NCI-H82 (cell line): ENCODE measurements around the gene PXMP2.

ENCODE experiments used
- DNase-seq: peaks from one replicate; lab custom pipeline; 2025; lab: John Stamatoyannopoulos, UW

The PXMP2 gene

DNA sequence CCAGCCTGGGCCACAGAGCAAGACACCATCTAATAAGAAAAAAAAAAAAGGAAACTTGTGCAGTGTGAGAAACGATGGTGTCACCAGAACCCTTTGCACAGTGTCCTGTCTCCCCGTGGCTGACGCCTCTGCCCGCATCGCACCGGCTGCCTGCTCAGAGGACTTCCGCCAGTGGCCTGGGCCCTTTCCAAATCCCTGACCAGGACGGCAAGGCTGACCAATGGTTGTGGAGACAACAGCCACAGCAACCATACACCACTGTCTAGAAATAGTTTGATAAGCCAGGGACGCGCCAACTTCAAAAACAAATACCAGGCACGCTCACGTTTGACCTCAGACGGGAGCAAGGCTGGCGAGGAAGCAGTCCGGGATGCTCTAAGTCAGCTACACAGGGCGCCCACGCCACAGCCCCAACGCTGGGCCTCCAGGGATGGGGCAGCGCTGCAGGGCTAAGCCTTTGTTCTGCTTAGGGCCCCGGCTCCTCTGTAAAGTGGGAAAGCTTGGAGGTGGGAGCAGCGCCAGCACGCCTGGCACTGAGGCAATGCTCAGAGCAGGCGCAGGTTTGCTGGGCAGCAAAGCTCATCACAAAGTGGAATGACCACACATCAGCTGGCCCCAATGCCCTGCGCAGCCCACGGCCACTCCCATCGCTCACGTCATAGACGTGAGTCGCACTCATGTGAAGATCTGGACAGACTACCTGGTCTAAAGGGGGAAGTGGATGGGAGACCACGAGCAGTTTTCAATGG lies 35.8 kb downstream of the PXMP2 start:
- no peak for DNase-seq

DNA sequence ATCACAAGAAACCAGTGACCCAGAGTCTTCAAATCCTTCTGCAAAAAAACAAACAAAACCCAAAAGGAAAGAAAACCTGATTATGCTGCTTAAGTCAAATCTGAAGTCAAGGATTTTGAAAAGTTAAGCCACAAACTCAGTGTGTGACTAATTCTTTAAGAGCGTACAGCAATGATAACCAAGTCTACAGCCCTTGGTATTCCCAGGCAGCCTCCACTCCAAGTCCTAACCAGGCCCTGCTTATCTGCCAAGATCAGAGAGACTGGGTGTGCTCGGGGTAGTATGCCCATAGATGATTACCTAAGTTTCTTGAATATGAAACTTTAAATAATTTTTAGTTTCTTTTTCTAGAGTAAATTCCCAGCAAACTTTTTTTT lies 36.4 kb downstream of the PXMP2 start:
- DNase-seq: no peak

- peak; percentile 92 for DNase-seq
These were observed 37.3 kb downstream of the PXMP2 start for GRCh38 chr12:132724506-132725241.

DNA sequence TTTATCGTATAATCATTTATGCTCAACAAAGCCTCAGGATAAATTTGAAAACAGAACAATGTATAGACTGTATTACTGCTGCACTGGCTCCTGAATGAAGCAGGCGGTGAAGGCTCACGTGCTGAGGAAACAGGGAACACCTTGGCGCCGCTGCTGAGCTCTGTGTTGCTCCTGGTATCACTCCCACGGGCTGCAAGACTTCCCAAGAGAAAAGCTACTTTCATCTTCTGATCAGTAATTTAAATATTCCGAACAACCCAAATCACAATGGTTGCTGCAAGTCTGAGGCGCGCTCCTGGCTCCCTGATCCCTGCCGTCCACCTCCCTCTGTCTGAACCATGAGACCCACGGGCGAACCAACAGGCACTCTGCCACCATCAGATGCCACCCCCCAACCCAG lies 39.0 kb downstream of the PXMP2 start:
- DNase-seq: no peak

- no peak for DNase-seq
These were observed 39.9 kb downstream of the PXMP2 start for GRCh38 chr12:132727091-132727794.

DNA sequence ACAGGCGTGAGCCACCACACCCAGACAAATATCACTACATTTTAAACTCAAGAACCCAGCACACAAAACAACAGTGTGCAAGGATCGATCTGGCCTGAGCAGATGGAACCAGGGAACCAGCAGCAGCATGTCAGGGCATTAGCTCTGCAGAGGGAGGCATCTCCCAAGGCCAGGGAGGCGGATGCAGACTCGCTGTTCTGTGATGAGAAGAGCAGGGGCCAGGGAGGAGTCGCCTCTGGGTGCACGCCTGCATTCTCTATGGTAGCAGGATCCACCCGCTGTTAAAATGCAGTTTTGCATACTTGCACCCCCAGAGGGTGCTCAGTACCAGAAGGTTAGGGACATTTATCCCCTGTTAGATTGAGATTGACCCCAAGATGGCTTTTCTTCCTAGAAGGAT lies 41.1 kb downstream of the PXMP2 start:
- no peak for DNase-seq

GRCh38 chr12:132729541-132730320 lies 42.3 kb downstream of the PXMP2 start:
- DNase-seq: peak; percentile 47

GRCh38 chr12:132730353-132730752 lies 43.0 kb downstream of the PXMP2 start:
- no peak for DNase-seq

DNA sequence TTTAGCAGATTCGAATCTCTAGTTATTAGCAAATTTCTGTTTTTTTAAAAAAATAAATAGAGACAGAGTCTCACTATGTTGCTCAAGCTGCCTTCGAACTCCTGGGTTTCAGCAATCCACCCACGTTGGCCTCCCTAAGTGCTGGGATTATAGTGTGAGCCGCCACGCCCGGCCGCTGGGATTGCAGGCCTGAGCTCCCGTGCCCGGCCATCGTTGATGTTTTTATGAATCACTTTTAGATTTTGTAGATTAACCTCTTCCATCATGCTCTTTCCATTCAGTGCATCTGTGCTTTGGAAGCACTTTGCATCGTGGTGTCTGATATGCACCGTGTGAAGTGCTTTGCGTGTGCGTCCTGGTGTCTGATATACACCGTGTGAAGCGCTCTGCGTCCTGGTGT lies 44.2 kb downstream of the PXMP2 start:
- no peak for DNase-seq

GRCh38 chr12:132734206-132734605 lies 46.8 kb downstream of the PXMP2 start:
- no peak for DNase-seq

GRCh38 chr12:132735496-132735895 lies 48.1 kb downstream of the PXMP2 start:
- no peak for DNase-seq

DNA sequence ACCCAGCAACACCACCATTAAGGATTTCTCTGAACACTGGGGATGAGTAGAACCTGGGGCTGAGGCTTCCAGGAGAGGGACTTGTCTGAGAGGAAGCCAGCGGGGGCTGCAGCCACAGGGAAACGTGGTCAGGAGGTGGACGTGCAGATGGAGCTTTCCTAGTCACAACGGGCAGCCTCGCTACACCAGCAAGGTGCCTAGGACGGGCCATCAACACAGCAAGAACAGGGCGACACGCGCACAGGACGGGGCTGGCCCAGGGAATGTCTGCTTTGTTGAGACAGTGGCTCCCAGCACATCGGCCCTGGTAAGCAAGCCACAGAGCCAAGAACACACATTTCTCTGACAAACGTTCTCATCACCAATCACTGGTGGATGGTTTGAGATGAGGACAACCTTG lies 49.0 kb downstream of the PXMP2 start:
- DNase-seq: no peak

GRCh38 chr12:132736913-132737312 lies 49.5 kb downstream of the PXMP2 start:
- no peak for DNase-seq

DNA sequence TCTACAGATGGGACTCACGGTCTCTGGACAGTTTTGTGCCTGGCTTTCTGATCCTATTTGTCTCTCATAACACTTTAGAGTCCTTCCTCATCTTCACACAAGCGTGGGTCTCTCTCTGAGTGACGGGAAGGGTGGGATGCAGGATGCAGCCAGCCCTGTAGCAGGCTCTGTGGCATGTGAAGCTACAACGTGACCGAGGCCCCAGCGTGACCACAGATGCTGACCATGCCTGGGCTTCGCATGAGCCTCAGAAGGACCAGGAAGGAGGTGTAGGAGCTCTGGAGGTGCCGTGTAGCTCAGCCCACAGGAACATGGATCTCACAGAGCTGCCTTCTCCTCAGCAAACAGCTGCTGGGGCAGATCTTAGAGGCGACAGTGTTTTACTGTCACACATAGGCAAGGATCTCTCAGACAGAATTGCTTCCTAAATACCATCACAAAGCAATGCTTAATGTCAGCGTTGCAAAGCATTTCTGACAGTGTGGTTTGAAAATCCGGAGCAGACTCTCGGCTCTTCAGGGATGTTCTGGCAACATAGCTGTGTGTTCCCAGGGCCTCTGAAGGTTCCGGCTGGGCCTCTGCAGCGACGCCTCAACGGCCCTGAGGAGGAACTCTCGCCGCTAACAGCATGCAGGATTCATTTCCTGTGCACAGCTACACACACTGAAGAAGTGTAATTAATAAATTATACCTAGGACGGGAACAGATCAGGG lies 52.4 kb downstream of the PXMP2 start:
- no peak for DNase-seq

DNA sequence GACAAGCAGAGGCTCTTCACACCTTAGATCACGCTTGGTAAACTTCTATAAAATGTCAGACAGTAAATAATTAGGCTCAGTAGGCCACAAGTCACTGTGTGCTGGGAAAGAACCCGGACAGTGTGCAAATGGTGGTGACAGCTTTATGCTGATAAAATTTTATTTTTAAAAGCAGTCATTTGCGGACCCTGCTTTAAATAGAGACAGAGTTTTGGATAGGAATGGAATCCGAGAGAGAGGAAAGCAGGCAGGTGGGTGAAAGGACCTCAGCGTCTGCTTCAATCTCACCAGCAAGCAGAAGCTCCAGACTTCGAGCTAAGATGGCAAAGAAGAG lies 52.9 kb downstream of the PXMP2 start:
- DNase-seq: no peak

DNA sequence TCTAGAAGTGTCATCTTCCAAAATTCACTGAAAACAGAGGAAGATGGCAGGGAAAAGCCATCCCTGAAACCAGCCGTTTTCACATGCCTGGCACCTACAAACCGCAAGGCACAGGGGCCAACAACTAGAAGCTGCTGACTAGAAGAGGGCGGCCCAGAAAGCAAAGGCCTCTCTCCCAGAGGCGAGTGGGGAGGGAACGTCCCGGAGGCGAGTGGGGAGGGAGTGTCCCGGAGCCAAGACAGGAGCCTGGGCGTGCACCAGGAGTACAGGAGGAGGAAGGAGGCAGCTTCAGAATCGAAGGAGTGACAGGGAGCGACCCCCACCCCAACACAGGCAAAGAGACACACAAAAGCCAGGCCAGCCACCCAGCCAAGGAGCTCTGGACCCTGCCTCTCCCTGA lies 53.3 kb downstream of the PXMP2 start:
- DNase-seq: no peak

DNA sequence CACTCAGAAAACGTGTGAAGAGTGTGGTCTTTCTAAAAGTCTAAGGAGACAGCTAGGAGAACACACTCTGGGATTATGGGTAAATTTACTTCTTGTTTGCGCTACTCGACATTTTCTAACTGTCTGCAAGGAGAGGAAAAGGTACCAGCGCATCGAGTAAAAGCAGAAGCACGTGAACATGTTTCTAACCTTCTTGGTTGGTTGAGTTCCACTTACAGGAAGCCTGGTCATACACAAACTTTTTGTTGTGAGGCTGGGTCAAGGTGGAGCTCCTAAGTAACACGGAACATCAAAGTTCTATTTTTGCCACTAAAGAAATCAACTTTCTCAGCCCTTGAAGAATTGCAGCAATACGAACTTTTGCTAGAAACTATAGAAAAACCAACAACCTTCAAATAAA lies 54.2 kb downstream of the PXMP2 start:
- DNase-seq: no peak

DNA sequence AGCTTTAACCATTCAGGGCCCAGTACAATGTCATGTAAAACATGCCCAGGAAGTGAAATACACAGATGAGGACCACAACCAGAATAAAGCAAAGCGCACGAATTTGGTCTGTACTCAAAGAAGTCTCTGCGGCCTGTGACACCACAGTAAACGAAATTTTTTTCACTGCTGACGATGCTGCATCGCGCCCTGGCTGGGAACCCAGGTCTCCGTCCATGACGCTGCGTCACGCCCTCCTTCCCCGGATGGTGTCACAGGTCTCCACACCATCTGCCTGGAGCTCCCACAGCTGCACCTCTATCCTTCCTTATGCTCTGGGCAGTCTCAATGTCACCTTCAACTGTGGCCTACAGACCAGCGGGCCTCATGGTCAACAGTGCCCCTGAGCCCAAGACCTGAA lies 56.4 kb downstream of the PXMP2 start:
- no peak for DNase-seq

- DNase-seq: no peak
These were observed 59.2 kb downstream of the PXMP2 start for GRCh38 chr12:132746613-132747012.

DNA sequence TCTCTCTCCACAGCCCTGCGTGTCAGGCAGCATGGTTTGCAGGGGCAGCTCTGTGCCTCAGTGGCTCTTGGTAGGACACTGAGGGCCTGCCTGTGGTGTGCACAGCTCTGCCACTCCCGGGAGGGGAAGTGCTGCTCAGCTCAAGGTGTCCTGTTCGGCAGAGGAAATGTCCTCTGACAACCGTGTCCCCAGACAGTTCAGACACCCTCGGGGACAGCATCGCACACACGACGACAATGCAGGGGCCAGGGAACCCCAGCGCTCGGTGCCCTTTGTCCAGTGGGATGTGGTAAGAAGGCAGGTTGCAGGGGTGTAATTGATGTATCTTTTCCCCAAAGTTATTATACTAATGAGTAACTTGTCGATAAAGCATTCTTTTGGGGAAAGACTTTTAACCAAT lies 60.0 kb downstream of the PXMP2 start:
- DNase-seq: no peak

GRCh38 chr12:132747896-132748295 lies 60.5 kb downstream of the PXMP2 start:
- no peak for DNase-seq

GRCh38 chr12:132748319-132748718 lies 60.9 kb downstream of the PXMP2 start:
- no peak for DNase-seq
